Stimulated activated CD4-positive, alpha-beta T cell treated with anti-CD3 and anti-CD28 coated beads, Interleukin-2, amount 100 ng/mL, for 48 hours (primary cell): ENCODE measurements around the gene AKR1A1.
"Not testable (repeated sequence)": the region's sequence is repeated elsewhere in the genome, so short reads cannot be mapped to it uniquely, and the experiment has no call there.

Experiments
- DNase-seq, 2 donors: peaks; one replicate each; pipeline ENCODE4 v3.0.0-alpha.2; 2020

The AKR1A1 gene

GRCh38 chr1:45550401-45551351 is at the start of gene AKR1A1:
TSS of gene AKR1A1 (plus strand) at chr1:45550826. CDS start at chr1:45561795, 10,969 bp downstream.
- DNase-seq, result peak; percentile 86 to 88

DNA sequence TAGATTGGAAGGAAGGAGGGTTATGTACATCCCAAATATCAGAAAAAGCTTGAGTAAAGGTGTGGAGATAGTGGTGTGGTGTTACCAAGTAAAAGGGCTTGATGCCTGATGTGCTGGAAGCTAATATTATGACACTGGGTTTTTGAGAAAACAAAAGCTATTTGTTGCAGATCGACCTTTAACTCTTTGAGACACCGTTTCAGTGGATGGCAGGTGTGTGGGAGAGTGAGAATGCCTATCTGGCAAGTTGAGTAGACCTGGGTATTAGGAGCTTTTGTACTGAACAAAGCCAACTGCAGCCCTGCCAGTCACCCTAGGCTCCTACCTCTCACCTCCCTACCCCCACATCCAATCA is 49.1 kb upstream of the AKR1A1 start:
- DNase-seq, result no peak

- DNase-seq, result no peak
These were observed 46.9 kb upstream of the AKR1A1 start for GRCh38 chr1:45503462-45504360.

- no peak for DNase-seq
These were observed 43.4 kb upstream of the AKR1A1 start for GRCh38 chr1:45507195-45507594.

- DNase-seq, result no peak
These were observed 42.7 kb upstream of the AKR1A1 start for GRCh38 chr1:45507893-45508292.

GRCh38 chr1:45508295-45509151 is 42.1 kb upstream of the AKR1A1 start:
- no peak for DNase-seq

DNA sequence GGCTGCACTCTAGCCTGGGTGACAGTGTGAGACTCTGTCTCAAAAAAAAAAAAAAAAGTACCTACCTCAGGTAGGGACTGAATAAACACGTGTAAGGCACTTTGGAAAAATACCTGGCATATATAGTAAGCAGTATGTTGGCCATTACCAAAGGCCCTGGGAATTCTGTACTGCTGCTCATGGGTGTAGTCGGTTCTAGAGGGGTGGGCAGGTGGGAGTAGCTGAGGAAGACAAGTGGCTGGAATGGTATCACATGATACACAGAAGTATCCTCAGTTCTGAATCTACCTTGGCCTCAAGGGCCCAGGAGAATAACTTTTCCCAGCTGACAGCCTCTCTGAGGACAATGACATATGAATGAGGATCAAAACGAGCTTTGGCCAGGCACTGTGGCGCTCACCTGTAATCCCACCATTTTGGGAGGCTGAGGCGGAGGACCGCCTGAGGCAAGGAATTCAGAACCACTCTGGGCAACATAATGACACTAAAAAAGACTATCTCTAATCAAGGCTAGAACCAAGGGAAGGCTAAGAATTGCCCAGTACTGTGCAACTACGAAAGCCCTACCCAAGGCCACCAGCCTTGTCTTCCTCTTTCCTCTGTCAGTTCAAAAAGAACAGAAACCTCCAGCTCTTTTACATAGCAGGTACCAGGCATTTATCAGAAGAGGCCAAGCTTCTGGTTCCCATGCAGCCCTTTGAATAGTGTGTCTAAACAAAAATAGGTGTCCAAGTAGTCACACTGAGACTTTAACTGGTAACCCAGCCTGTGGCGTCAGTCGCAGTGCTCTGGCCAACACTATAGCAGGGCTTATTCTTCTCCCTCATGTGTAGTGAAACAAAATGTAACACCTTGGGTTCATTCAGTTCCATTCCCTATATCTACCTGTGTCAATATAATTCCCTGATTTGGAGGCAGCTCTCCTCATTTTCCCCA is 40.3 kb upstream of the AKR1A1 start:
- DNase-seq, result no peak

GRCh38 chr1:45510972-45511527 is 39.6 kb upstream of the AKR1A1 start:
- DNase-seq, result no peak

GRCh38 chr1:45512641-45513054 is 38.0 kb upstream of the AKR1A1 start:
- DNase-seq, result peak; percentile 48 to 60

GRCh38 chr1:45513532-45514260 is 36.9 kb upstream of the AKR1A1 start:
- not testable (repeated sequence) for DNase-seq

DNA sequence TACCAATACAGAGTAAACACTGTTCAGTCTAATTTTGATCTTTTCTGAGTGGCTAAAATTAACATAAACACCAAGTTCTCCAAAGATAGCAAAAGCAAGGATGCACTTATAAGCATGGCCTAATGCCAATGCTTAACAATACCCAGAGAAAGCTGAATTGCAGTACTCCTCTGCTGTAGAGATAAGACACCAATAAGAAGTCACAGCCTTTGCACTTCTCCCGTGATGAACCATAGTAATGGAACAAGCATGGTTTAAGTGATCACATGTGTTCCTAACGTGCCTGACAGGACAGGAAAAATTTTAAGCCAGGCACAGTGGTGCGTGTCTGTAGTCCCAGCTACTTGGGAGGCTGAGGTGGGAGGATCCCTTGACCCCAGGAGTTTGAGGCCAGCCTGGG is 34.6 kb upstream of the AKR1A1 start:
- DNase-seq, result no peak

GRCh38 chr1:45516465-45516864 is 34.2 kb upstream of the AKR1A1 start:
- DNase-seq, result no peak

DNA sequence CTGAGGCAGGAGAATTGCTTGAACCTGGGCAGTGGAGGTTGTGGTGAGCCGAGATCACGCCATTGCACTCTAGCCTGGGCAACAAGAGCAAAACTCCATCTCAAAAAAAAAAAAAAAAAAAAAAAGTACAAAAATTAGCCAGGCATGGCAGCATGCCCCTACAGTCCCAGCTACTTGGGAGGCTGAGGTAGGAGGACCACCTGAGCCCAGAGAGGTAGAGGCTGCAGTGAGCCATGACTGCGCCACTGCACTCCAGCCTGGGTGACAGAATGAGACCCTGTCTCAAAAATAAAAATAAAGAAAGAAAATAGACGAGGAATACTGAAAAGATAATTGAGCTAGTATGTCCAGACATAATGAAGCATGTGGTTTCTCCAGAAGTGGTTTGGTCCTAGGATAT is 32.3 kb upstream of the AKR1A1 start:
- DNase-seq, result not testable (repeated sequence)

DNA sequence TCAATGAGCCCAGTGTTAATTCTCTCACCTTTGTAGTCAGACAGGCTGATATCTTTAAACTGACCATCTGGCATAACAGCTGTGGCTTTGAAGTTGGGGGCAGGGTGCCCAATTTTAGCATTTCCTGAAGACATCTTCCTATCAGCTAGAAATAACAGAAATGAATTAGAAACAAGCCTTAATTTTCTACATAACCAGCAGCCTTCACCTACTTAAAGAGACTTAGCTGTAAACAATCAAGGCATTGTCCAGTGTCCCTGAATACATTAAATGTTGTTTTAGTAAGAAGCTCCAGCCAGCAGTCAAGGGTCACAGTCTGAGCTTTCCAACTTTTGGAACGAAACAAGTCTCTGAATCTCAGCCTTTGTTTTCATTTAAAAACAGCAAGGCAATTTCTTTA is 31.7 kb upstream of the AKR1A1 start:
- DNase-seq, result no peak

GRCh38 chr1:45519774-45520173 is 30.9 kb upstream of the AKR1A1 start:
- DNase-seq, result not testable (repeated sequence)

DNA sequence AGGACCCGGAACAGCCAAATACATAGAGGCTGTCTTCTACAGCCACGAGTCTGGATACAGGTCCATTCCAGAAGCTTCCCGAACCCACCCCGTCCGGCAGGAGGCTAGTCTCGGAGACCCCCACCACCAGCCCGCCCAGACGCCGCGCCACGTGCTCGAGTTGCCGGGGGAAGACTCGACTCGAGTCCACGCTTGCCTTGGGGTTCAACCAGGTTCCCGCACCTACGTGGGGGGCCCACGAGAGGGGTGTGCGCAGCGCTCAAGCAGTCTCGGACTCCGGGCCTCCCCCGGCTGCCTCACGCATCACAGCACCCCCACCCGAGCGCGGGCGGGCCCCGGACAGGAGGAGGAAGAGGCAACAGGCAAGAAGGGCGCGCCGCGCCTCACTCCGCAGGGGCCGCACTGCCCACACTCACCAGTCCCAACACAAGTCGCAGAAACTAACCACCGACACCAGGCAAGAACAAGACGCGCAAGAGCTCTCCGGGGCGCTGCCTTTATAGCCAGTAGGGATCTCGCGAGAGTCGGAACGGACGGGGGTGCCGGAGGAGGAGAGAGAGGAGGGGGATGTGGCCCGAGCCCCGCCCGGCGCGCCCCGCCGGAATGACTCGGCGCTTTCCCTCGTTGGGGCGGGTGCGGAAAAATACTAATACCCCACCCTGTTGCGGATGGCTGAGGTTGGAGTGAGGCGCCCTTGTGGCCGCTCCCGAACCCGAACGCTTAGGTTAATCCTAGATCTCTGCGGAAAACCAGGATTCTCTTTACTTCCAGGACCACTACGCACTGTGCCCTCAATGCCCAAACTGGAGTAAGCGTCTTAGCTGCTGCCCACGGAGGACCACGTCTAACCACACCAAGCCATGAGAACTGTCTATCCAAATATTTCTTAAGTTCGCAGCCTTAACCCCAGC is 29.0 kb upstream of the AKR1A1 start, which contains the start of gene PRDX1:
Gene PRDX1, minus strand, starts transcription at position 472 of the 911 bp plus-strand sequence. CDS start 2,841 bp downstream, outside the sequence.
- DNase-seq, result peak; percentile 99 to 100

DNA sequence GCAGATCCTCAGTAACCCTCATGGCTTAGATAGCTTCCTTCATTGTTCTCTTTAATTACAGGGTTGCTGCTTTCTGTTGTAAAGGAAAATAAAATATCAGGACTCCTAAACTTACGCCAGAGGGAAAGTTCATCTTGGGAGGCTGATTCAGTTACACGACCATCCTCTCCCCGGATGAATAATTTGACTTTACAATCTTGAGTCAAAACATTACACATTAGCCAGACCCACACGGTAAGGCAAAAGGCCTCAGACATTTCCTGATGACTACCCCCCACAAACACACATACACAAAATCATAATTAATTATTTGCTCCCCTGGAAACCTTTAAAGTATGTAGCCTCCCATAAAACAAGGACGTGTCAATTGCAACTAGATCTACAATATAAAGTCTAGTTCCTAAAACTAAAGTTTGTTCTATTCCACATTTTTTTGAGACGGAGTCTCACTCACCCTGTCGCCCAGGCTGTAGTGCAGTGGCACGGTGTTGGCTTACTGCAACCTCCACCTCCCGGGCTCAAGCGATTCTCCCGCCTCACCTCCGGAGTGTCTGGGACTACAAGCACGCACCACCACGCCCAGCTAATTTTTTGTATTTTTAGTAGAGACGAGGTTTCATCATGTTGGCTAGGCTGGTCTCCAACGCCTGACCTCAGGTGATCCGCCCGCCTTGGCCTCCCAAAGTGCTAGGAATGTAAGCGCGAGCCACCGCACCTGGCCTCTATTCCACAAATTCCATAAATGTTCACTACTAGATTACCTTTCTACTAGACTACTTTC is 28.1 kb upstream of the AKR1A1 start:
- DNase-seq, result no peak

- not testable (repeated sequence) for DNase-seq
These were observed 27.1 kb upstream of the AKR1A1 start for GRCh38 chr1:45523516-45523915.
